ENCODE measurements around the gene ASIC2. TPM values are rescaled to one million over a fixed set of nuclear protein-coding genes. Genes with fewer than 3 reads are reported as not detected.

Gene ASIC2
- total and polyA plus RNA-seq, 2 experiments from 2014 or later: 0.52 to 2.8 TPM

DNA sequence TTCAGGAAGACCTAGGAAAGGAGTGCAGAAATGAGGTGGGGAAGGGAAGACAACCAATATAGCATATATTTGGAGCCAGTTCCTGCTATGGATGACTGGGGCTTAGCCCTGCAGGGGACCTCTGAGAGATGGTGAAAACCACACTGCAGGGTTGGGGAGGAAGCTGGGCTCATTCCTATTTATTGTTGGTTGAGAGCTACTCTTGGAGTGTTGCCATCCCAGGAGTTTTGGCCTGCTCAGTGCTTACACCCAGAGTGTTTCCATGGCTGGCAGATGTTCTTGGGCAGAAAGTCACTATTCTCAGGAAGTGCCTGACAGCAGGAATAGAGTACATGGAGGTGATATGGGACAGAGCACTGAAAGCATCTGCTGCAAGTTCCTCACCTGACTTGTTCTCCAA, 155.7 kb downstream of the ASIC2 start:
- Mint-ChIP-seq H3K9me3 (no peaks in the 10 kb centered on the region), H3K4me1 (peaks cover 21% of the 10 kb centered on the region), H3K4me3 (no peak overlapping the region), H3K27me3 (ENCODE audit: insufficient read depth, low read depth, poor library complexity) (peaks cover 5% of the 10 kb centered on the region), H3K27ac (no peak overlapping the region), H3K36me3 (ENCODE audit: low read depth) (no peaks in the 10 kb centered on the region)
- Histone ChIP-seq H3K9me2 (ENCODE audit: insufficient read depth) (no peaks in the 10 kb centered on the region; the same call in 1 of the 2 replicates), H3K79me2 (replicated peaks; ENCODE audit: insufficient read depth) (no peaks in the 10 kb centered on the region), H3K27me3 (ENCODE audit: insufficient read depth) (no peaks in the 10 kb centered on the region), H3K27ac (ENCODE audit: low read depth) (no peak overlapping the region), H3K4me1 (ENCODE audit: insufficient read depth) (no peaks in the 10 kb centered on the region; the same call in 1 of the 2 replicates), H2AFZ (no peak overlapping the region), H3F3A (replicated peaks; ENCODE audit: low read depth) (no peaks in the 10 kb centered on the region), H3K36me3 (ENCODE audit: insufficient read depth) (no peaks in the 10 kb centered on the region), H3K4me2 (no peak overlapping the region), H4K20me1 (replicated peaks; ENCODE audit: insufficient read depth) (no peaks in the 10 kb centered on the region), H3K4me3 (no peak overlapping the region)
- no peak for ATAC-seq
- DNase-seq (ENCODE audit: low spot score): no peak
- TF ChIP-seq, protein P1, sequence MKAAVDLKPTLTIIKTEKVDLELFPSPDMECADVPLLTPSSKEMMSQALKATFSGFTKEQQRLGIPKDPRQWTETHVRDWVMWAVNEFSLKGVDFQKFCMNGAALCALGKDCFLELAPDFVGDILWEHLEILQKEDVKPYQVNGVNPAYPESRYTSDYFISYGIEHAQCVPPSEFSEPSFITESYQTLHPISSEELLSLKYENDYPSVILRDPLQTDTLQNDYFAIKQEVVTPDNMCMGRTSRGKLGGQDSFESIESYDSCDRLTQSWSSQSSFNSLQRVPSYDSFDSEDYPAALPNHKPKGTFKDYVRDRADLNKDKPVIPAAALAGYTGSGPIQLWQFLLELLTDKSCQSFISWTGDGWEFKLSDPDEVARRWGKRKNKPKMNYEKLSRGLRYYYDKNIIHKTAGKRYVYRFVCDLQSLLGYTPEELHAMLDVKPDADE (IDR thresholded peaks at IDR 0.05): no peak
- no peak for TF ChIP-seq NANOG (IDR thresholded peaks at IDR 0.05; ENCODE audit: borderline replicate concordance)
- TF ChIP-seq, protein P2, sequence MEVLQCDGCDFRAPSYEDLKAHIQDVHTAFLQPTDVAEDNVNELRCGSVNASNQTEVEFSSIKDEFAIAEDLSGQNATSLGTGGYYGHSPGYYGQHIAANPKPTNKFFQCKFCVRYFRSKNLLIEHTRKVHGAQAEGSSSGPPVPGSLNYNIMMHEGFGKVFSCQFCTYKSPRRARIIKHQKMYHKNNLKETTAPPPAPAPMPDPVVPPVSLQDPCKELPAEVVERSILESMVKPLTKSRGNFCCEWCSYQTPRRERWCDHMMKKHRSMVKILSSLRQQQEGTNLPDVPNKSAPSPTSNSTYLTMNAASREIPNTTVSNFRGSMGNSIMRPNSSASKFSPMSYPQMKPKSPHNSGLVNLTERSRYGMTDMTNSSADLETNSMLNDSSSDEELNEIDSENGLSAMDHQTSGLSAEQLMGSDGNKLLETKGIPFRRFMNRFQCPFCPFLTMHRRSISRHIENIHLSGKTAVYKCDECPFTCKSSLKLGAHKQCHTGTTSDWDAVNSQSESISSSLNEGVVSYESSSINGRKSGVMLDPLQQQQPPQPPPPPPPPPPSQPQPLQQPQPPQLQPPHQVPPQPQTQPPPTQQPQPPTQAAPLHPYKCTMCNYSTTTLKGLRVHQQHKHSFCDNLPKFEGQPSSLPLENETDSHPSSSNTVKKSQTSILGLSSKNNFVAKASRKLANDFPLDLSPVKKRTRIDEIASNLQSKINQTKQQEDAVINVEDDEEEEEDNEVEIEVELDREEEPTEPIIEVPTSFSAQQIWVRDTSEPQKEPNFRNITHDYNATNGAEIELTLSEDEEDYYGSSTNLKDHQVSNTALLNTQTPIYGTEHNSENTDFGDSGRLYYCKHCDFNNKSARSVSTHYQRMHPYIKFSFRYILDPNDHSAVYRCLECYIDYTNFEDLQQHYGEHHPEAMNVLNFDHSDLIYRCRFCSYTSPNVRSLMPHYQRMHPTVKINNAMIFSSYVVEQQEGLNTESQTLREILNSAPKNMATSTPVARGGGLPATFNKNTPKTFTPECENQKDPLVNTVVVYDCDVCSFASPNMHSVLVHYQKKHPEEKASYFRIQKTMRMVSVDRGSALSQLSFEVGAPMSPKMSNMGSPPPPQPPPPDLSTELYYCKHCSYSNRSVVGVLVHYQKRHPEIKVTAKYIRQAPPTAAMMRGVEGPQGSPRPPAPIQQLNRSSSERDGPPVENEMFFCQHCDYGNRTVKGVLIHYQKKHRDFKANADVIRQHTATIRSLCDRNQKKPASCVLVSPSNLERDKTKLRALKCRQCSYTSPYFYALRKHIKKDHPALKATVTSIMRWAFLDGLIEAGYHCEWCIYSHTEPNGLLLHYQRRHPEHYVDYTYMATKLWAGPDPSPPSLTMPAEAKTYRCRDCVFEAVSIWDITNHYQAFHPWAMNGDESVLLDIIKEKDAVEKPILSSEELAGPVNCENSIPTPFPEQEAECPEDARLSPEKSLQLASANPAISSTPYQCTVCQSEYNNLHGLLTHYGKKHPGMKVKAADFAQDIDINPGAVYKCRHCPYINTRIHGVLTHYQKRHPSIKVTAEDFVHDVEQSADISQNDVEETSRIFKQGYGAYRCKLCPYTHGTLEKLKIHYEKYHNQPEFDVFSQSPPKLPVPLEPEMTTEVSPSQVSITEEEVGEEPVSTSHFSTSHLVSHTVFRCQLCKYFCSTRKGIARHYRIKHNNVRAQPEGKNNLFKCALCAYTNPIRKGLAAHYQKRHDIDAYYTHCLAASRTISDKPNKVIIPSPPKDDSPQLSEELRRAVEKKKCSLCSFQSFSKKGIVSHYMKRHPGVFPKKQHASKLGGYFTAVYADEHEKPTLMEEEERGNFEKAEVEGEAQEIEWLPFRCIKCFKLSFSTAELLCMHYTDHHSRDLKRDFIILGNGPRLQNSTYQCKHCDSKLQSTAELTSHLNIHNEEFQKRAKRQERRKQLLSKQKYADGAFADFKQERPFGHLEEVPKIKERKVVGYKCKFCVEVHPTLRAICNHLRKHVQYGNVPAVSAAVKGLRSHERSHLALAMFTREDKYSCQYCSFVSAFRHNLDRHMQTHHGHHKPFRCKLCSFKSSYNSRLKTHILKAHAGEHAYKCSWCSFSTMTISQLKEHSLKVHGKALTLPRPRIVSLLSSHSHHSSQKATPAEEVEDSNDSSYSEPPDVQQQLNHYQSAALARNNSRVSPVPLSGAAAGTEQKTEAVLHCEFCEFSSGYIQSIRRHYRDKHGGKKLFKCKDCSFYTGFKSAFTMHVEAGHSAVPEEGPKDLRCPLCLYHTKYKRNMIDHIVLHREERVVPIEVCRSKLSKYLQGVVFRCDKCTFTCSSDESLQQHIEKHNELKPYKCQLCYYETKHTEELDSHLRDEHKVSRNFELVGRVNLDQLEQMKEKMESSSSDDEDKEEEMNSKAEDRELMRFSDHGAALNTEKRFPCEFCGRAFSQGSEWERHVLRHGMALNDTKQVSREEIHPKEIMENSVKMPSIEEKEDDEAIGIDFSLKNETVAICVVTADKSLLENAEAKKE (CRISPR knock-in tag; IDR thresholded peaks at IDR 0.05): no peak
- TF ChIP-seq, protein P3, sequence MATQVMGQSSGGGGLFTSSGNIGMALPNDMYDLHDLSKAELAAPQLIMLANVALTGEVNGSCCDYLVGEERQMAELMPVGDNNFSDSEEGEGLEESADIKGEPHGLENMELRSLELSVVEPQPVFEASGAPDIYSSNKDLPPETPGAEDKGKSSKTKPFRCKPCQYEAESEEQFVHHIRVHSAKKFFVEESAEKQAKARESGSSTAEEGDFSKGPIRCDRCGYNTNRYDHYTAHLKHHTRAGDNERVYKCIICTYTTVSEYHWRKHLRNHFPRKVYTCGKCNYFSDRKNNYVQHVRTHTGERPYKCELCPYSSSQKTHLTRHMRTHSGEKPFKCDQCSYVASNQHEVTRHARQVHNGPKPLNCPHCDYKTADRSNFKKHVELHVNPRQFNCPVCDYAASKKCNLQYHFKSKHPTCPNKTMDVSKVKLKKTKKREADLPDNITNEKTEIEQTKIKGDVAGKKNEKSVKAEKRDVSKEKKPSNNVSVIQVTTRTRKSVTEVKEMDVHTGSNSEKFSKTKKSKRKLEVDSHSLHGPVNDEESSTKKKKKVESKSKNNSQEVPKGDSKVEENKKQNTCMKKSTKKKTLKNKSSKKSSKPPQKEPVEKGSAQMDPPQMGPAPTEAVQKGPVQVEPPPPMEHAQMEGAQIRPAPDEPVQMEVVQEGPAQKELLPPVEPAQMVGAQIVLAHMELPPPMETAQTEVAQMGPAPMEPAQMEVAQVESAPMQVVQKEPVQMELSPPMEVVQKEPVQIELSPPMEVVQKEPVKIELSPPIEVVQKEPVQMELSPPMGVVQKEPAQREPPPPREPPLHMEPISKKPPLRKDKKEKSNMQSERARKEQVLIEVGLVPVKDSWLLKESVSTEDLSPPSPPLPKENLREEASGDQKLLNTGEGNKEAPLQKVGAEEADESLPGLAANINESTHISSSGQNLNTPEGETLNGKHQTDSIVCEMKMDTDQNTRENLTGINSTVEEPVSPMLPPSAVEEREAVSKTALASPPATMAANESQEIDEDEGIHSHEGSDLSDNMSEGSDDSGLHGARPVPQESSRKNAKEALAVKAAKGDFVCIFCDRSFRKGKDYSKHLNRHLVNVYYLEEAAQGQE (IDR thresholded peaks at IDR 0.05; ENCODE audit: unreplicated experiment): no peak
- no peak for TF ChIP-seq STAT1 (IDR thresholded peaks at IDR 0.05; ENCODE audit: unreplicated experiment)
- no peak for TF ChIP-seq CREB1 (CRISPR knock-in tag; IDR thresholded peaks at IDR 0.05; ENCODE audit: low read depth)
- TF ChIP-seq JUNB (IDR thresholded peaks at IDR 0.05; ENCODE audit: unreplicated experiment): no peak
- no peak for TF ChIP-seq EZH2phosphoT487 (IDR thresholded peaks at IDR 0.05; ENCODE audit: unreplicated experiment)
- TF ChIP-seq POLR2AphosphoS5 (IDR thresholded peaks at IDR 0.05; ENCODE audit: low read depth): no peak
- no peak for TF ChIP-seq ZNF114 (CRISPR knock-in tag; IDR thresholded peaks at IDR 0.05)
- TF ChIP-seq CTCF (conservative IDR thresholded peaks at IDR 0.05; ENCODE audit: low read depth in 2 of 2): no peak
- no peak for TF ChIP-seq ZNF331 (CRISPR knock-in tag; IDR thresholded peaks at IDR 0.05; ENCODE audit: low read depth)
- TF ChIP-seq EZH2 (IDR thresholded peaks at IDR 0.05; ENCODE audit: low read depth, unreplicated experiment): no peak
